ENCODE data around the gene POLR3GL.
A peak's percentile ranks its signal among the peaks of the same experiment; 100 is the strongest.

The POLR3GL gene

GRCh38 chr1:145974721-145975120 lies 10.2 kb downstream of the POLR3GL start:
- no peak for DNase-seq (ENCODE audit: low read depth)
- no peak overlapping the region for H3K4me3 ChIP-seq (ENCODE audit: low read depth, low read length)
- no peak for TF ChIP-seq CTCF (IDR thresholded peaks at IDR 0.05; ENCODE audit: low read depth, low read length, missing control alignments)
- in situ Hi-C loops (cut with HindIII; ENCODE audit: low sequenced_read_pairs): no loop called here

- in situ Hi-C loops (cut with HindIII; ENCODE audit: low sequenced_read_pairs): no loop called here
- no peak for DNase-seq (ENCODE audit: low read depth)
- TF ChIP-seq CTCF (IDR thresholded peaks at IDR 0.05; ENCODE audit: low read depth, low read length, missing control alignments): no peak
- H3K4me3 ChIP-seq (ENCODE audit: low read depth, low read length): no peak overlapping the region
Observed at GRCh38 chr1:145975216-145975615, 10.7 kb downstream of the POLR3GL start.

GRCh38 chr1:145977016-145977415 lies 12.5 kb downstream of the POLR3GL start:
- no peak for DNase-seq (ENCODE audit: low read depth)
- TF ChIP-seq CTCF (IDR thresholded peaks at IDR 0.05; ENCODE audit: low read depth, low read length, missing control alignments): no peak
- no peak overlapping the region for H3K4me3 ChIP-seq (ENCODE audit: low read depth, low read length)
- in situ Hi-C loops (cut with HindIII; ENCODE audit: low sequenced_read_pairs): no loop called here

- in situ Hi-C loops (cut with HindIII; ENCODE audit: low sequenced_read_pairs): no loop called here
- no peak overlapping the region for H3K4me3 ChIP-seq (ENCODE audit: low read depth, low read length)
- peak; percentile 67 for DNase-seq (ENCODE audit: low read depth)
- peak; percentile 86 for TF ChIP-seq CTCF (IDR thresholded peaks at IDR 0.05; ENCODE audit: low read depth, low read length, missing control alignments)
Observed at GRCh38 chr1:145977486-145978470, 13.3 kb downstream of the POLR3GL start.

GRCh38 chr1:145978471-145978853 lies 14.0 kb downstream of the POLR3GL start:
- in situ Hi-C loops (cut with HindIII; ENCODE audit: low sequenced_read_pairs): no loop called here
- no peak for DNase-seq (ENCODE audit: low read depth)
- no peak for TF ChIP-seq CTCF (IDR thresholded peaks at IDR 0.05; ENCODE audit: low read depth, low read length, missing control alignments)
- no peak overlapping the region for H3K4me3 ChIP-seq (ENCODE audit: low read depth, low read length)

GRCh38 chr1:145978854-145979745 lies 14.6 kb downstream of the POLR3GL start:
- H3K4me3 ChIP-seq (ENCODE audit: low read depth, low read length): peak overlapping the region; percentile 21
- in situ Hi-C loops (cut with HindIII; ENCODE audit: low sequenced_read_pairs): no loop called here
- peak; percentile 99 for DNase-seq (ENCODE audit: low read depth)
- TF ChIP-seq CTCF (IDR thresholded peaks at IDR 0.05; ENCODE audit: low read depth, low read length, missing control alignments): peak; percentile 44

Measured in astrocyte of the cerebellum (primary cell).